ENCODE results near the gene EPS15.
"Not testable (repeated sequence)": the region's sequence is repeated elsewhere in the genome, so short reads cannot be mapped to it uniquely, and the experiment has no call there.

EPS15 gene

GRCh38 chr1:51514733-51515132 is 4.3 kb downstream of the EPS15 start:
- DNase-seq = no peak

- no peak for DNase-seq
Observed at GRCh38 chr1:51512606-51513005, 6.5 kb downstream of the EPS15 start.

- DNase-seq = no peak
Observed at GRCh38 chr1:51512120-51512519, 6.9 kb downstream of the EPS15 start.

- no peak for DNase-seq
Observed at GRCh38 chr1:51509773-51510172, 9.3 kb downstream of the EPS15 start.

- no peak for DNase-seq
Observed at GRCh38 chr1:51506537-51506936, 12.5 kb downstream of the EPS15 start.

GRCh38 chr1:51504806-51505525 is 14.1 kb downstream of the EPS15 start:
- DNase-seq = no peak

GRCh38 chr1:51501218-51501630 is 17.8 kb downstream of the EPS15 start:
- not testable (repeated sequence) for DNase-seq

- DNase-seq = no peak
Observed at GRCh38 chr1:51499694-51500093, 19.4 kb downstream of the EPS15 start.

- no peak for DNase-seq
Observed at GRCh38 chr1:51498924-51499323, 20.1 kb downstream of the EPS15 start.

- DNase-seq = no peak
Observed at GRCh38 chr1:51497340-51497739, 21.7 kb downstream of the EPS15 start.

- no peak for DNase-seq
Observed at GRCh38 chr1:51494138-51494830, 24.8 kb downstream of the EPS15 start.

GRCh38 chr1:51491166-51491981 is 27.7 kb downstream of the EPS15 start:
- DNase-seq = peak; percentile 28 to 50

GRCh38 chr1:51489472-51489871 is 29.6 kb downstream of the EPS15 start:
- peak; percentile 27 to 49 for DNase-seq

GRCh38 chr1:51488372-51489050 is 30.6 kb downstream of the EPS15 start:
- no peak for DNase-seq

GRCh38 chr1:51487628-51488027 is 31.4 kb downstream of the EPS15 start:
- DNase-seq = no peak

GRCh38 chr1:51484591-51484990 is 34.5 kb downstream of the EPS15 start:
- no peak for DNase-seq

GRCh38 chr1:51482881-51483280 is 36.2 kb downstream of the EPS15 start:
- DNase-seq = peak in 1 of 2 donors; percentile 13

- not testable (repeated sequence) for DNase-seq
Observed at GRCh38 chr1:51474832-51475620, 44.0 kb downstream of the EPS15 start.

GRCh38 chr1:51473331-51474115 is 45.5 kb downstream of the EPS15 start:
- DNase-seq = peak; percentile 41 to 72

GRCh38 chr1:51472359-51472758 is 46.7 kb downstream of the EPS15 start:
- peak; percentile 39 to 55 for DNase-seq

GRCh38 chr1:51469518-51469917 is 49.5 kb downstream of the EPS15 start:
- DNase-seq = no peak

All from inflammatory macrophage (primary cell).